GOT3 (cell line): ENCODE measurements around the gene SPG7.

Experiments used
- DNase-seq: peaks from one replicate; lab custom pipeline; 2025; ENCODE audit warnings: mixed read lengths; lab: John Stamatoyannopoulos, UW

The SPG7 gene

DNA sequence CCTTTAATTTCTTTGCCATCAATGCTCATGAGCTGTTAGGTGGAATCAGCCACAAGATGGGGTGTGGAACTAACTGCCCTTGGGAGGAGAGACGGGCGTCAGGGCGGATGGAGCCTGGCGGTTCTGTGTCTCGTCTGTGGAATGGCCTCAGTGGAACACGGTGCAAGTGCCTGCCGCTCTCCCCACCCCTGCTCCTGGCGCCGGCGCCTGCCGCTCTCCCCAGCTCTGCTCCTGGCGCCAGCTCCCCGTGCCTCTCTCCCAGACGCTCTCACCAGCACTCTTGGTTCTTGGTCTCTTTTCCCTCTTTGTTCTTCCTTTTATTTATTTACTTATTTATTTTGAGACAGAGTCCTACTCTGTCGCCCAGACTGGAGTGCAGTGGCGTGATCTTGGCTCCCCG lies 39.1 kb downstream of the SPG7 start:
- no peak for DNase-seq

DNA sequence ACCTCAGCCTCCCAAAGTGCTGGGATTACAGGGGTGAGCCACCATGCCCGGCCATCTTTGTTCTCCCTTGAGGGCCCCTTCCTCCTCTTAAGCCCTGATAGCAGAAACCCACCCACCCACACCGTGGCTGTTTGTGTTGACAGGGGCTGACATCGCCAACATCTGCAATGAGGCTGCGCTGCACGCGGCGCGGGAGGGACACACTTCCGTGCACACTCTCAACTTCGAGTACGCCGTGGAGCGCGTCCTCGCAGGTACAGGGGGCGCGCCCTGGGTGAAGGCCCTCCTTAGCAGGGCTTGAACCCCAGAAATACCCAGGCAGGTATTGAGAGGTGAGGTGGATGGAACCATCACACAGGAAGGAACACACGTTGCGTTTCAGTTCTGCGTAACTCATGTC lies 39.7 kb downstream of the SPG7 start:
- DNase-seq: no peak

DNA sequence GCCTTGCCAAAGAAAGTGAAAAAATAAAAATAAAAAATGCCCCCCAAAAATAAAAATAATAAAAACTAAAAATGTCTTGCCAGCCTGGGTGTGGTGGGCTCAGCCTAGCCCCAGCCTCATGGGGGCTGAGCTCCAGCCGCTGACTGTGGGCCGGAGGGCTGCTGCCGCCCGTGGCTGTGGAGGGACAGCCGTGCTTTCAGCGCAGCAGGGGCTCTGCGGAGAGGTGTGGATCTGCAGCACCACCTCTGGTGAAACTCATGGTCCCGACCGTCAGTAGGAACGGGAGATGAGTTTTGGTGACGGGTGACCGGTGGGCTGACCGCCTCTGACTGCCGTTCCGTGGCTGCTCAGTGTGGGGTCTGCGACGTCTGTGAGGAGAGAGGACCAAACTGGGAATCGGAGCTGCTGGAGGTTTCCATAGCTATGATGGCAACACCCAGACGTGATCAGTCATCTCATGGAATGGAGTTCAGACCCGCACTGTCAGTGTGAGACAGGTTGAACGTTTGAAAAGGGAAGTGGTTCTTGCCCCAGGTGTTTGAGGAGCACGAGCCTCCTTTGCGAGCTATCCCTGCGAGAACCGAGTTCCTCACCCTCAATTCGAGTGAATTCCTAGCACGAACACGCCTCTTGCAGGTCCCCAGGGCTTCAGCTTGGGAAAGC lies 40.3 kb downstream of the SPG7 start:
- DNase-seq: no peak

DNA sequence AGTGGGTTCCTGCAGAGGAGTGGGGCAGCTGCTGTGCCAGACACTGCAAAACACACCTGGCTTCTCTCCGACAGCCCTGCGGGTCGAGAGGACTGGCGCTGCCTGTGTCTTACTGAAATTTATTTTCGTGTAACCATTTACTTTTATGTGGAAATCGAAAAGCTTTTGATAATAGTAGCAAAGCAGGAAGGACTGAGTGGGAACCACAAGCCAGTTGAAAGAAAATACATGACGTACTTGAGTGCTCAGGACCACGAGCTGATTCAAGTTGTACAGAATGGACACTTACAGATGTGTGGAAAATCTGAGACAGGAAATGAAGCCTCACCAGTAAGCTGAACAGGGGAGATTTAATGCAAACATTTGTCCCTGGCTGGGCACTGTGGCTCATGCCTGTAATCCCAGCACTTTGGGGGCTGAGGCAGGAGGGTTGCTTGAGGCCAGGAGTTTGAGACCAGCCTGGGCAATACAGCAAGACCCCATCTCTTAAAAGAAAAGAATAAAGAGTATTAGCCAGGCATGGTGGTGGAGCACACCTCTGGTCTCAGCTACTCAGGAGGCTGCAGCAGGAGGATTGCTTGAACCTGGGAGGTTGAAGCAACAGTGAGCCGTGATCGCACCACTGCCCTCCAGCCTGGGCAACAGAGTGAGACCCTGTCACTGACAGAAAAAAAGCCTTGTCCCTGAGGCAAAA lies 41.0 kb downstream of the SPG7 start:
- no peak for DNase-seq

DNA sequence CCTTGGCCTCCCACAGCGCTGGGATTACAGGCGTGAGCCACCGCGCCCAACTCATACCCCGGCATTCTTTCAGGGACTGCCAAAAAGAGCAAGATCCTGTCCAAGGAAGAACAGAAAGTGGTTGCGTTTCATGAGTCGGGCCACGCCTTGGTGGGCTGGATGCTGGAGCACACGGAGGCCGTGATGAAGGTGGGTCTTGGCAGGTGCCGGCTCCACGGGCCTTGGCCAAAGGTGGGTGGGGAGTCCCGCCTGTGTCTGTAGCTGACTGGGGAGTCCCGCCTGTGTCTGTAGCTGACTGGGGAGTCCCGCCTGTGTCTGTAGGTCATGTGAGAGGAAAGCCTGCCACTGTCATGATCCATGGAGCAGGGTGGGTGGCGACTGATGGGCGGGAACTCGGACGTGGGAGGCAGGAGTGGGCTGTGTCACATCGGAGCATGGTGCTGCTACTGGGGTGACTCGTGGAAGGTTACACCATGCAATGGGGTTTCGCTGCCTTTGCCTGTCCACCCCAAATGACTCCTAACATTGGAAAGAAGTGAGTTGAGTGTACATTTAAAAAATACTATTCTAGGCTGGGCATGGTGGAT lies 42.3 kb downstream of the SPG7 start:
- no peak for DNase-seq

DNA sequence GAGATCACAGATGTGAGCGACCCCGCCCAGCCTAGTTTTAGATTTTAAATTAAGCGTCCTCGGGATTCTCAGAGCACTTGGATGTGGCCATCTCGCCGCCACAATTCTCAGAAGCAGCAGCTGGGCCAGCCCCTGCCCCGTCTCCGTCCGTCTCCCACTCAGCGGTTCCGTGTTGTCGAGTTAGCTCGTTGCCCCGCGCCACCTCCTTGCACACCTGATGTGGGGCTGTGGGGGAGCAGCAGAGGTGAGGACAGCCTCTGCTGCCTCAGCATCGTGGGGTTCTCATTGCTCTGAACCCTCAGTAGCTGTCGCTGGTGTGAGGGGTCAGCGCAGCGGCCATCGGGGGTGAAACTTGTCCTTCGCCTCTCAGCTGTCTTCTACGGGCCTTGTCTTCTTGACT lies 44.1 kb downstream of the SPG7 start:
- DNase-seq: no peak

DNA sequence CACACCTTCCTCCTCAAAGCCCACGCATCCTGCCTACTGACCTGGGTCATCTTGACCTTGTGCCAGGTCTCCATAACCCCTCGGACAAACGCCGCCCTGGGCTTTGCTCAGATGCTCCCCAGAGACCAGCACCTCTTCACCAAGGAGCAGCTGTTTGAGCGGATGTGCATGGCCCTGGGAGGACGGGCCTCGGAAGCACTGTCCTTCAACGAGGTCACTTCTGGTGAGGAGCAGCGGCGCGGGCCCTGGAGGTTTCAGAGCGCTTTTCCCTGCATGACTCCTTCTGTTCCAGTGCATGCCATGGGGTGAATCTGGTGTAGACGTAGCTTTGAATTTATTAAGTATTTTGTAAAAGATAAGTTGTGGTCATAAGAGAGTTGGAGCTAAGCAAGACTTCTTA lies 44.7 kb downstream of the SPG7 start:
- no peak for DNase-seq

DNA sequence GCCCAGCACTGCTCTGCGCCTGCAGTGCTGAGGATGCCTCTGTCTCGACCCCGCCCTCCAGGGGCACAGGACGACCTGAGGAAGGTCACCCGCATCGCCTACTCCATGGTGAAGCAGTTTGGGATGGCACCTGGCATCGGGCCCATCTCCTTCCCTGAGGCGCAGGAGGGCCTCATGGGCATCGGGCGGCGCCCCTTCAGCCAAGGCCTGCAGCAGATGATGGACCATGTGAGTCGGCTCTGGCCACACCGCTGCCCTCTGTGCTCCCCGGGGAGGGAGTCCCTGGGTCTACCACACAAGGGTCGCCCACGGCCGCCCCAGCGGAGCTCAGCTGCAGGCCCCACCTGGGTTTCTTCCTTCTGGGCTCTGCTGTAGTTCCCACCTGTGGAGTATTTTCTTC lies 45.5 kb downstream of the SPG7 start:
- no peak for DNase-seq

DNA sequence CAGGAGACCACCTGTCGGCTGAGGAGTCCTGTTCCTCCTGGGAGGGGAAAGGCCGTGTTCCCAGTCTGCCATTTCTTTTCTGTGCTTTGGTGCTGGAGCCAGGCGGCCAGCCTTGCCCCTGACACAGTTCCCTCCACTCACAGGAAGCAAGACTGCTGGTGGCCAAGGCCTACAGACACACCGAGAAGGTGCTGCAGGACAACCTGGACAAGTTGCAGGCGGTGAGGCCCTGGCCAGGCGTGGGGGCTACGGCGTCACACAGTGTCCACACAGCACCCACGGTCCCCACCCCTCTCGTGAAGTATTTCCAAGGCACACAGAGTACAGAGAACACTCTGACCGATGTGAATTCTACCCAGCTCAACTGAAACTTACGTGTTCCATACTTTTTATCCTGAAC lies 46.1 kb downstream of the SPG7 start:
- no peak for DNase-seq

DNA sequence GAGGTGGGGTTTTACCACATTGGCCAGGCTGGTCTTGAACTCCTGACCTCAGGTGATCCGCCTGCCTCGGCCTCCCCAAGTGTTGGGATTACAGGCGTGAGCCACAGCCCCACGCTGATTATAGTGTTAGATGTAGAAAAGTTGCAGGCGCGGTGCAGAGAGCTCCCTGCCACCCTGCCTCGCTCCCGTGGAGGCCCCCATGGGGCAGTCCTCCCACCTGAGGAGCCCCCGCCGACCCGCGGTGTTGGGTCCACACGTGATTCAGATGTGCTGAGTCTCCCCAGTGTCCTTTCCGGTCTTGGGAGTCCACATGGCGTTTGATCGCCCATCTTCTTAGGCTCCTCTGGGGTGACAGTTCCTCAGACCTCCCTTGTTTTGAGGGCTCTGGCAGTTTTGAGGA lies 47.1 kb downstream of the SPG7 start:
- DNase-seq: no peak

DNA sequence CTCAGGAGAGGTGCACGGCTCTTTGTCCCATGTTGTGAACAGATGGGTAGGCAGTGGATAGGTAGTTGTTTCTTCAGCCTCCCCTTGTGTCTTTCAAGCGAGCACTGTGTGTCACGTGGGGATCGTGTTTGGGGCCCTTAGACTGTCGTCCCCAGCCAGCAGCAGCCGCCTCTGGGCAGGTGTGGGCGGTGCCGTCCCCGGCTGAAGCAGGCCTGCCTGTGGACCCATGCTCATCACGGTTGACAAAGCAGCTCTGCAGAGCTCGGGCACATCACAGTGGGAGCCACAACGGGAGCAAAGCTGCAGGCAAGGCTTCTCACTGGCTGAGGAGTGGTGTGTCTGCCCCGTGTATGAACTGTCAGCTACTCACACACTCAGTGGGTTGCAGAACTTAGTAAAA lies 47.6 kb downstream of the SPG7 start:
- DNase-seq: no peak

DNA sequence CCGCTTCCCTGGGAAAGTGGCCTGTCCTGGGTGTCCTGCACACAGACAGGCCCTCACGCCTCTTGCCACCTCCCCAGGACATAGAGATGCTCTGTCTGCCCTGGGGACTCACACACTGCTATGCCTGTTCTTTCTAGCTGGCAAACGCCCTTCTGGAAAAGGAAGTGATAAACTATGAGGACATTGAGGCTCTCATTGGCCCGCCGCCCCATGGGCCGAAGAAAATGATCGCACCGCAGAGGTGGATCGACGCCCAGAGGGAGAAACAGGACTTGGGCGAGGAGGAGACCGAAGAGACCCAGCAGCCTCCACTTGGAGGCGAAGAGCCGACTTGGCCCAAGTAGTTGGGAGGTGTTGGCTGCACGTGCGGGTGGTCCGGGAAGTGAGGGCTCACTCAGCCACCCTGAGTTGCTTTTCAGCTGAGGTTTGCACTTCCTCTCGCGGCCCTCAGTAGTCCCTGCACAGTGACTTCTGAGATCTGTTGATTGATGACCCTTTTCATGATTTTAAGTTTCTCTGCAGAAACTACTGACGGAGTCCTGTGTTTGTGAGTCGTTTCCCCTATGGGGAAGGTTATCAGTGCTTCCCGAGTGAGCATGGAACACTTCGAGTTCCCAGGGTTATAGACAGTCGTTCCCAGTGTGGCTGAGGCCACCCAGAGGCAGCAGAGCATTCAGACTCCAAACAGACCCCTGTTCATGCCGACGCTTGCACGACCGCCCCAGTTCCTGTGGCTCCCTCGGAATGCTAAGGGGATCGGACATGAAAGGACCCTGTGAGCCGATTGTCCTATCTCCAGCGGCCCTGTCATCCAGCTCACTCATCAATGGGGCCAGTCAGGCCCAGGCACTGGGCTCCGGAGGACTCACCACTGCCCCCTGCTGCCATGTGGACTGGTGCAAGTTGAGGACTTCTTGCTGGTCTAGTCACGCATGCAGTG lies 48.8 kb downstream of the SPG7 start:
- DNase-seq: no peak

DNA sequence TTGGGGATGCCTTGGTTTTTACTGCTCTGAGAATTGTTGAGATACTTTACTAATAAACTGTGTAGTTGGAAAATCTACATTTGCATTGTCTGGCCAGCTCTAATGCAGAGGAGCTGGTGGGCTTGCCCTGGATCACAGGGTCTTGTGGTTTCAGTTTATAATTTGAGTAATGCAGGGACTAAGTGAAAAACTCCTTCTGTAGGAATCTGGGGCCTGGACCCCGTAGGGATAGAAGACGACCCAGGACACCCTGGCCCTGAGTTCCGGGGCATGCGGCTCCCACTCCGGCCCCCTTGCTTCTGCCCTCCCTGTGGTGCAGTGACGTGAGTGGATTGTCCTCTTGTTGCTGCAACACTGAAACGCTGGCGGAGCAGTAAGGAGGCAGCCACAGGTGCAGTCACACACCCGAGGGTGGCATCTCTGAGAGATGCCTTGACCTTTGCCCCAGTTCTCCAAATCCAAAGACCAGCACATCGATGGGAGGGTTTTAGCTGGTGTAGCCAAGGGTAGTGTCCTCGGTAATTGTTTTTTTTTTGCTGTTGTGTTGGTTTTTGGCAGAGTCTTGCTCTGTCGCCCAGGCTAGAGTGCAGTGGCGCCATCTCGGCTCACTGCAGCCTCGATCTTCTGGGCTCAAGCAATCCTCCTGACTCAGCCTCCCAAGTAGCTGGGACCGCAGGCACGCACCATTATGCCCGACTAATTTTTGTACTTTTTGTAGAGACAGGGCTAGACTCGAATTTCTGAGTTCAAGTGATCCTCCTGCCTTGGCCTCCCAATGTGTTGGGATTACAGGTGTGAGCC lies 49.7 kb downstream of the SPG7 start:
- no peak for DNase-seq

DNA sequence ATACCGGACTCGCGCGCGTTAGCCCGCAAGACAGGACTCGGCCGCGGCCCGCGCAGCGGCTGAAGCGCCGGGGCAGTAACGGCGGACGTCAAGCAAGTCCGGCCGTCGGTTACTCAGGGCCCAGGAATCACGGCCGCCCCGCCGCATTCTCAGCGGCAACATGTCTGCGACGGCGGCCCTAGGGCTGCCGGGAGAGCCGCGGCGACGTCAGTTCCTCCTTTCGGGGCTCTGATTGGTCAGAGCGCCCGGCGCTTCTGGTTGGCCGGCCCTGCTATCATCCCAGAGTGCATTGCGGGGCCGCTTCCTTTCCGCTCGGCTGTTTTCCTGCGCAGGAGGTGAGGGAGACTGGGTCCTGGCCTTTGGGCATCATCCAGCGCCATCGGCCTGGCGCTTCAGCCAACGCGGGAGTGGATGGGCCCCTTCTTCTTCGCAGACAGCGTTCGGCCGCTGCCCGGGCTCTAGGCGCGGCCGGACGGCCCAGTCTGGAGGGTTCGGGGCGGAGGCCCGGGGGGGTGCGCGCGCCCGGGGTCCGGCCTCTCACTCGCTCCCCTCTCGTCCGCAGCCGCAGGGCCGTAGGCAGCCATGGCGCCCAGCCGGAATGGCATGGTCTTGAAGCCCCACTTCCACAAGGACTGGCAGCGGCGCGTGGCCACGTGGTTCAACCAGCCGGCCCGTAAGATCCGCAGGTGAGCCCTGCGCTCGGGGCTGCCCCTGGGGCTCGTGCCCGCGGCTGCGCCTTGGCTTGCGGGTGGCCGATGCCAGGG lies 52.4 kb downstream of the SPG7 start, which contains the start of gene RPL13:
Gene RPL13, plus strand, starts transcription at position 305 of the 764 bp plus-strand sequence. Its CDS starts 278 bp downstream, at position 583.
- DNase-seq: peak; percentile 88

DNA sequence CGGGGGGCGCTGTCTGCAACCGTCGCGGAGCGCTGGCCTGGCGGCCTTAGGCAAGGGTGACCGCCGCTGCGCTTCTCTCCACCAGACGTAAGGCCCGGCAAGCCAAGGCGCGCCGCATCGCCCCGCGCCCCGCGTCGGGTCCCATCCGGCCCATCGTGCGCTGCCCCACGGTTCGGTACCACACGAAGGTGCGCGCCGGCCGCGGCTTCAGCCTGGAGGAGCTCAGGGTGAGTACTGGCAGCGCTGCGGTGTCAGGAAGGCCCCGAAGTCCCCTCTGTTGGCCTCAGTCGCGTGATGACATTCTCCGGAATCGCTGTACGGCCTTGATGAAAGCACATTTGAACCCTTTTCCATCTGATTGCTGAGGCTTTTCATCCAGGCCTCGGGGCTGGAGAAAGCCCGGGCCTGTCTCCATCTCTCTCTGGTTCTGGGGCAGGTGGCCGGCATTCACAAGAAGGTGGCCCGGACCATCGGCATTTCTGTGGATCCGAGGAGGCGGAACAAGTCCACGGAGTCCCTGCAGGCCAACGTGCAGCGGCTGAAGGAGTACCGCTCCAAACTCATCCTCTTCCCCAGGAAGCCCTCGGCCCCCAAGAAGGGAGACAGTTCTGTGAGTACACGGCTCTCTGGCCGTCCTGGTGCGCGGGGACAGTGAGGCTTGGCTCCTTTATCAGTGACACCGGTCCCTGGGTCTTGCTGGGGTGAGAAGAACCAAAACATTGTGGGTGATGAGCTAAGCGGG lies 53.1 kb downstream of the SPG7 start:
- no peak for DNase-seq

DNA sequence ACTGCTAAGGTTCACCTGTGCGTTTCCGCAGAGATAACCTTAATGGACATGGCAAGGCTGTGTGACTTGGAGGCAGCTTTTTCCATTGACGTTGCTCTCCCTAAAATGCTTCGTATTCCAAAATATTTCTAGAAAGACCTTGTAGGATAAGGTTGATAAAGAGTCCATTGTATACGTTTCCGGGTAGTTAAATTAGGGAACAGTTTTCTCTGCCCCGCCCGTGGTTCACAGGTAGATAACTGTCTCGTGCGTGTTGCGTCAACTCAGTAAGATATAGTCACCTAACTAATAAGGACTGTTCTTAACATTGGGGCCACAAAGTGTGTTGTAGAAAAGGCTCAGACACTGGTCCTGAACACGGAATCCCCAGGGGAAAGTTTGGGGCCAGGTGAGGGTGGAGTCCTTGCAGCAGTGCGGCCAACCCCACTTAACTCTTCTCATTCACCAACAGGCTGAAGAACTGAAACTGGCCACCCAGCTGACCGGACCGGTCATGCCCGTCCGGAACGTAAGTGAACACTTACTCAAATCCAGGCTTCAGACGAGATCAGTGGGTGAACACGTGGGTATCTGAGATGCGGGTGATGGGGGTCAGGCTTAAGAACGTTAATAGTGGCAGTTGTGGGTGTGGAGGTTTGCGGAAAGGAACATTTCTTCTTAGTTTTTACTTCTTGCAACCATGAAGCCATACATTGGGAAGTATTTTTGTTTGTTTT lies 53.8 kb downstream of the SPG7 start:
- no peak for DNase-seq

DNA sequence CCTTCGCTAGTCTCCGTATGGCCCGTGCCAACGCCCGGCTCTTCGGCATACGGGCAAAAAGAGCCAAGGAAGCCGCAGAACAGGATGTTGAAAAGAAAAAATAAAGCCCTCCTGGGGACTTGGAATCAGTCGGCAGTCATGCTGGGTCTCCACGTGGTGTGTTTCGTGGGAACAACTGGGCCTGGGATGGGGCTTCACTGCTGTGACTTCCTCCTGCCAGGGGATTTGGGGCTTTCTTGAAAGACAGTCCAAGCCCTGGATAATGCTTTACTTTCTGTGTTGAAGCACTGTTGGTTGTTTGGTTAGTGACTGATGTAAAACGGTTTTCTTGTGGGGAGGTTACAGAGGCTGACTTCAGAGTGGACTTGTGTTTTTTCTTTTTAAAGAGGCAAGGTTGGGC lies 54.7 kb downstream of the SPG7 start:
- DNase-seq: no peak

DNA sequence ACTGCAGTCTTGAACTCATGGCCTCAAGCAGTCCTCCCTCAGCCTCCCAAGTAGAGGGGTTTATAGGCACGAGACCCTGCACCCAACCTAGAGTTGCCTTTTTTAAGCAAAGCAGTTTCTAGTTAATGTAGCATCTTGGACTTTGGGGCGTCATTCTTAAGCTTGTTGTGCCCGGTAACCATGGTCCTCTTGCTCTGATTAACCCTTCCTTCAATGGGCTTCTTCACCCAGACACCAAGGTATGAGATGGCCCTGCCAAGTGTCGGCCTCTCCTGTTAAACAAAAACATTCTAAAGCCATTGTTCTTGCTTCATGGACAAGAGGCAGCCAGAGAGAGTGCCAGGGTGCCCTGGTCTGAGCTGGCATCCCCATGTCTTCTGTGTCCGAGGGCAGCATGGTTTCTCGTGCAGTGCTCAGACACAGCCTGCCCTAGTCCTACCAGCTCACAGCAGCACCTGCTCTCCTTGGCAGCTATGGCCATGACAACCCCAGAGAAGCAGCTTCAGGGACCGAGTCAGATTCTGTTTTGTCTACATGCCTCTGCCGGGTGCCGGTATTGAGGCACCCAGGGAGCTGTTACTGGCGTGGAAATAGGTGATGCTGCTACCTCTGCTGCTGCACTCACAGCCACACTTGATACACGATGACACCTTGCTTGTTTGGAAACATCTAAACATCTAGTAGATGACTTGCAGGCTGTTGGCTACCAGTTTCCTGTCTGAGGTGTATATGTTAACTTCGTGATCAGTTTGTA lies 55.6 kb downstream of the SPG7 start:
- no peak for DNase-seq
